WI38 (cell line): ENCODE measurements around the gene TBC1D8.

ENCODE experiments used
- H3K4me3 ChIP-seq: 2 replicates; pipeline ENCODE4 v1.5.1; 2011; ENCODE audit warnings: low read depth, mild to moderate bottlenecking, control low read depth, low read length
- CTCF ChIP-seq: IDR thresholded peaks from 2 replicates; pipeline ENCODE4 v1.5.1; 2012; ENCODE audit warnings: low read depth, mild to moderate bottlenecking, control low read depth, low read length

The TBC1D8 gene

GRCh38 chr2:101151859-101152271 lies 683 bp upstream of the TBC1D8 start:
- TF ChIP-seq CTCF, result no peak
- H3K4me3 ChIP-seq, result peak overlapping the region; percentile 57

- no peak for TF ChIP-seq CTCF
- peak overlapping the region; percentile 69 for H3K4me3 ChIP-seq
These were observed 656 bp downstream of the TBC1D8 start for GRCh38 chr2:101150306-101151145.

- no peak for TF ChIP-seq CTCF
- H3K4me3 ChIP-seq, result peak overlapping the region; percentile 69
These were observed 1.7 kb downstream of the TBC1D8 start for GRCh38 chr2:101149241-101150192.

- no peak overlapping the region for H3K4me3 ChIP-seq
These were observed 2.4 kb downstream of the TBC1D8 start for GRCh38 chr2:101148777-101149176.

GRCh38 chr2:101147971-101148370 lies 3.2 kb downstream of the TBC1D8 start:
- no peak overlapping the region for H3K4me3 ChIP-seq
- TF ChIP-seq CTCF, result no peak

More at GRCh38 chr2:101148777-101149176, 2.4 kb downstream of the TBC1D8 start:
- no peak for TF ChIP-seq CTCF

GRCh38 chr2:101147062-101147461 lies 4.1 kb downstream of the TBC1D8 start:
- no peak for TF ChIP-seq CTCF
- H3K4me3 ChIP-seq, result no peak overlapping the region
